ENCODE data around the gene GPR137B. TPM values are rescaled to one million over a fixed set of nuclear protein-coding genes. Genes with fewer than 3 reads are reported as not detected.

Gene GPR137B
- total and polyA plus RNA-seq, 2 of the 8 experiments (the other 6 are each of a cell fraction or from before 2014, with no cell fraction given), result 6.9 to 7.7 TPM

GRCh38 chr1:236204039-236204438 lies 61.7 kb downstream of the GPR137B start (continued):
- TF ChIP-seq CHD7 (IDR thresholded peaks at IDR 0.05; ENCODE audit: insufficient replicate concordance, low read length) (no peak), SRF (IDR thresholded peaks at IDR 0.05; ENCODE audit: low read depth, low read length) (no peak), SIRT6 (IDR thresholded peaks at IDR 0.05; ENCODE audit: low read length) (no peak), HDAC2 (IDR thresholded peaks at IDR 0.05; ENCODE audit: borderline replicate concordance in 1 of 2, low read depth in 2 of 2, low read length in 2 of 2) (no peak), CTBP2 (IDR thresholded peaks at IDR 0.05; ENCODE audit: borderline replicate concordance, insufficient read depth, insufficient read length, low read length) (no peak), ATF2 (IDR thresholded peaks at IDR 0.05; ENCODE audit: low read length) (no peak), GTF2F1 (IDR thresholded peaks at IDR 0.05; ENCODE audit: borderline replicate concordance, low read depth, low read length) (no peak), ATF3 (IDR thresholded peaks at IDR 0.05; ENCODE audit: insufficient read depth, low read depth, low read length) (no peak), POU5F1 (IDR thresholded peaks at IDR 0.05; ENCODE audit: low read depth, low read length) (no peak)
